ENCODE data around the gene MMD. TPM values are rescaled to one million over a fixed set of nuclear protein-coding genes. Genes with fewer than 3 reads are reported as not detected.

The MMD gene
- total RNA-seq, 2 experiments from 2014 or later: 15.3 to 17.4 TPM

DNA sequence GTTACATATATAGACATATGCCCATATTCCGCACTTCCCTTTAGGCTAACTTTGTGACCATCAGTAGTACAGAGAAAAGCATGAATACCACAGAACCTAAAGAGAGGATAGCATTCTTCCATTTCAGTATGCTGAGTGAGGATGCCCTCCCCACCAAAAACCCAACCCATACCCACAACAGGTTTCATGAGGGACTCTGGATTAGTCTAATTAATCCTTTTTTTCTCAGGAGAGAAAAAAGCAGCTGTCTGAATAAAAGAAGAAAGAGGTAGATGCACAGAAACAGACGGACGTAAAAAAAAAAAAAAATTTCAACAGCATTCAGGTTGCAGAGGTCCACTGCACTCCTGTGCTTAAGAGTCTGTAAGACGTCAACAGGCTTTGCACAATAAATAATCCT lies 6.7 kb downstream of the MMD start:
- H3K27ac ChIP-seq (ENCODE audit: low read depth in 1 of 2, low read length in 2 of 2): no peak overlapping the region
- ATAC-seq (ENCODE audit: poor library complexity) (no peak), DNase-seq (no peak)
- TF ChIP-seq, protein P1, sequence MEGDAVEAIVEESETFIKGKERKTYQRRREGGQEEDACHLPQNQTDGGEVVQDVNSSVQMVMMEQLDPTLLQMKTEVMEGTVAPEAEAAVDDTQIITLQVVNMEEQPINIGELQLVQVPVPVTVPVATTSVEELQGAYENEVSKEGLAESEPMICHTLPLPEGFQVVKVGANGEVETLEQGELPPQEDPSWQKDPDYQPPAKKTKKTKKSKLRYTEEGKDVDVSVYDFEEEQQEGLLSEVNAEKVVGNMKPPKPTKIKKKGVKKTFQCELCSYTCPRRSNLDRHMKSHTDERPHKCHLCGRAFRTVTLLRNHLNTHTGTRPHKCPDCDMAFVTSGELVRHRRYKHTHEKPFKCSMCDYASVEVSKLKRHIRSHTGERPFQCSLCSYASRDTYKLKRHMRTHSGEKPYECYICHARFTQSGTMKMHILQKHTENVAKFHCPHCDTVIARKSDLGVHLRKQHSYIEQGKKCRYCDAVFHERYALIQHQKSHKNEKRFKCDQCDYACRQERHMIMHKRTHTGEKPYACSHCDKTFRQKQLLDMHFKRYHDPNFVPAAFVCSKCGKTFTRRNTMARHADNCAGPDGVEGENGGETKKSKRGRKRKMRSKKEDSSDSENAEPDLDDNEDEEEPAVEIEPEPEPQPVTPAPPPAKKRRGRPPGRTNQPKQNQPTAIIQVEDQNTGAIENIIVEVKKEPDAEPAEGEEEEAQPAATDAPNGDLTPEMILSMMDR (IDR thresholded peaks at IDR 0.05): no peak
- peaks cover 23% of the 10 kb centered on the region for H3K36me3 ChIP-seq (ENCODE audit: insufficient read depth, low read length)
- Mint-ChIP-seq H3K27me3 (no peaks in the 10 kb centered on the region), H3K4me1 (ENCODE audit: low read depth) (peaks cover 15% of the 10 kb centered on the region), H3K4me3 (no peak overlapping the region), H3K36me3 (ENCODE audit: low read depth) (peaks cover 40% of the 10 kb centered on the region), H3K27ac (no peak overlapping the region), H3K9me3 (no peaks in the 10 kb centered on the region)
- ChIA-PET POLR2A (no interaction called here), CTCF (interaction anchor here (0.6 kb wide), 1 partner anchor 24 kb away, joined by 3 read pairs; no protein-coding TSS in a partner anchor)
- no peaks in the 10 kb centered on the region for H3K27me3 ChIP-seq (ENCODE audit: control insufficient read depth in 1 of 2, insufficient read depth in 2 of 2, low read length in 2 of 2)
- H3K4me1 ChIP-seq (ENCODE audit: insufficient read depth, low read length): peaks cover 4% of the 10 kb centered on the region
- H3K9me3 ChIP-seq (ENCODE audit: control insufficient read depth in 1 of 2, insufficient read depth in 1 of 2, low read length in 2 of 2): no peaks in the 10 kb centered on the region
- intact Hi-C loops (cut with DNase I, micrococcal nuclease): loop anchor here in 1 of 2 experiments (5.0 to 10.0 kb wide), 2 partner anchors 1417 to 1550 kb away; partner anchors contain the start of genes C17orf67, COIL and DGKE
- no peak overlapping the region for H3K4me3 ChIP-seq (ENCODE audit: low read length)

DNA sequence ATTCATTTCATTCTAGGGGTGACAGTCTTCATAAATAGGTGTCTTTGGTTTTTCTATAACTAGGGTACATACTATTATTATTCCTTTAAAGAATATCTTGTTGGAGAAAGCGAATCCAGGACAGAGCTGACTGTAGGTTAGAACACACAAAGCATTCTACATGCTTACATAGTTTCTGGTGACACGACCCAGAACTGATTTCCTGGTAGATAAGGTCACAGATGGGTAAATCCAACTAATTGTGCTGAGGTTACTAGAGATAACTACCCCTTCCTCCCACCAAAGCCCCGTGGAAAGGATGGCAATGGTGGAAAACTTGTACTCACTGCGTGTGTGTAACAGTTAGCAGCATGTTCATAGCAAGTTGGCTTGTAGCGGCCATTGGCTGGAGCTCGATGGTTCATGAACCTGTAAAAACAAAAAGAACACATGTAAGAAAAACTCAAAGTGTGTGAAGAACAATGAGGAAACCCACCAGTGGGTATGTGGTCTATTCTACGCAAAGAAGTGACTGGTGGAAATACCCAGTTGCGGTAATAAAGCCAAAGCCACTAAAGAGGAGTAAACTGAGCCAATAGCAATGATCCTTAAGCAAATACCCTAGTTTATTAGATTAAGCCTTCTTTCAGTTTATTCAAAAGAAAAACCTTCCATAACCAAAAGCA lies 7.7 kb downstream of the MMD start:
- H3K27me3 Mint-ChIP-seq: no peaks in the 10 kb centered on the region
- peaks cover 34% of the 10 kb centered on the region for H3K36me3 ChIP-seq (ENCODE audit: insufficient read depth, low read length)
- H3K4me1 ChIP-seq (ENCODE audit: insufficient read depth, low read length): no peaks in the 10 kb centered on the region
- H3K9me3 Mint-ChIP-seq: no peaks in the 10 kb centered on the region
- intact Hi-C loops (cut with DNase I, micrococcal nuclease): loop anchor here in 1 of 2 experiments (10.0 kb wide), 1 partner anchor 1551 kb away; the partner anchor contains the start of gene COIL
- ATAC-seq (ENCODE audit: poor library complexity) (no peak), DNase-seq (peak in 3 of 14 experiments; percentile 17 to 40 (median 29))
- peaks cover 5% of the 10 kb centered on the region for H3K4me1 Mint-ChIP-seq (ENCODE audit: low read depth)
- H3K4me3 ChIP-seq (ENCODE audit: low read length): no peak overlapping the region
- no peaks in the 10 kb centered on the region for H3K9me3 ChIP-seq (ENCODE audit: control insufficient read depth in 1 of 2, insufficient read depth in 1 of 2, low read length in 2 of 2)
- peaks cover 51% of the 10 kb centered on the region for H3K36me3 Mint-ChIP-seq (ENCODE audit: low read depth)
- no peak overlapping the region for H3K27ac Mint-ChIP-seq
- POLR2A ChIA-PET: no interaction called here
- no peak overlapping the region for H3K27ac ChIP-seq (ENCODE audit: low read depth in 1 of 2, low read length in 2 of 2)
- H3K27me3 ChIP-seq (ENCODE audit: control insufficient read depth in 1 of 2, insufficient read depth in 2 of 2, low read length in 2 of 2): no peaks in the 10 kb centered on the region
- H3K4me3 Mint-ChIP-seq: no peak overlapping the region
- CTCF ChIA-PET: no interaction called here
- TF ChIP-seq, protein P1 (IDR thresholded peaks at IDR 0.05): no peak

DNA sequence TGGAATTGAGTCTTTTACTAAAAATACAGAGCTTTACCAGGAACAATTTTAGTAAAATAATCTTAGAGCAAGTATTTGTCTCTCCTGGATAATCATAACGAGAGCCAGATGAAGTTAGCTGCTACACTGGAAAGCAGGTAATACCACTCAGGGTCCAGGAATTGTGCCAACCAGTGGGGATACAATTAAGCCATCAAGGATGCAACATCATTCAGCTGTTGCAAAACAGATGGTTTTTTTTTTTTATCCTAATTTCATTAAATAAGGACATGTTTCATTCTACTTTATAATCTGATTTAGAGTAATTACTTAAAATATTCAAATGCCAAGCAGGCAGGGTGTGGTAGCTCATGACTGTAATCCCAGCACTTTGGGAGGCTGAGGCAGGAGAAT lies 10.2 kb downstream of the MMD start:
- Mint-ChIP-seq H3K27ac (no peak overlapping the region), H3K4me1 (ENCODE audit: low read depth) (no peaks in the 10 kb centered on the region), H3K27me3 (no peaks in the 10 kb centered on the region), H3K4me3 (no peak overlapping the region), H3K36me3 (ENCODE audit: low read depth) (peaks cover 70% of the 10 kb centered on the region), H3K9me3 (no peaks in the 10 kb centered on the region)
- ATAC-seq (ENCODE audit: poor library complexity) (no peak), DNase-seq (no peak)
- ChIA-PET POLR2A (no interaction called here), CTCF (no interaction called here)
- TF ChIP-seq, protein P1 (IDR thresholded peaks at IDR 0.05): no peak
- intact Hi-C loops (cut with DNase I, micrococcal nuclease): loop anchor here in 1 of 2 experiments (10.0 kb wide), 1 partner anchor 1553 kb away; the partner anchor contains the start of gene COIL
- no peaks in the 10 kb centered on the region for H3K27me3 ChIP-seq (ENCODE audit: control insufficient read depth in 1 of 2, insufficient read depth in 2 of 2, low read length in 2 of 2)
- no peaks in the 10 kb centered on the region for H3K9me3 ChIP-seq (ENCODE audit: control insufficient read depth in 1 of 2, insufficient read depth in 1 of 2, low read length in 2 of 2)
- H3K27ac ChIP-seq (ENCODE audit: low read depth in 1 of 2, low read length in 2 of 2): no peak overlapping the region
- H3K36me3 ChIP-seq (ENCODE audit: insufficient read depth, low read length): peaks cover 49% of the 10 kb centered on the region
- no peak overlapping the region for H3K4me3 ChIP-seq (ENCODE audit: low read length)
- H3K4me1 ChIP-seq (ENCODE audit: insufficient read depth, low read length): no peaks in the 10 kb centered on the region

Measured in CD4-positive, alpha-beta T cell (primary cell).